SK-N-SH (cell line): ENCODE data around the gene SRM.

Experiments used
- CTCF ChIP-seq: fragments of 200-600 bp; sonication (generic); IDR thresholded peaks from 2 replicates; pipeline ENCODE4 v1.6.1; 2017; ENCODE audit warnings: antibody characterized with exemption, mild to moderate bottlenecking, moderate library complexity
- NRF1 ChIP-seq: IDR thresholded peaks from 2 replicates; pipeline ENCODE4 v1.6.1; 2012; ENCODE audit warnings: low read depth, mild to moderate bottlenecking, low read length
- POLR2AphosphoS5 ChIP-seq: IDR thresholded peaks from 2 replicates; pipeline ENCODE4 v1.6.1; 2012; ENCODE audit warnings: low read depth, low read length
- SIN3A ChIP-seq: IDR thresholded peaks from 2 replicates; pipeline ENCODE4 v1.6.1; 2012; ENCODE audit warnings: low read depth, mild to moderate bottlenecking, low read length, moderate library complexity, borderline replicate concordance
- USF1 ChIP-seq: IDR thresholded peaks from 2 replicates; pipeline ENCODE4 v1.4.0; 2012; ENCODE audit warnings: low read depth, borderline replicate concordance

DNA sequence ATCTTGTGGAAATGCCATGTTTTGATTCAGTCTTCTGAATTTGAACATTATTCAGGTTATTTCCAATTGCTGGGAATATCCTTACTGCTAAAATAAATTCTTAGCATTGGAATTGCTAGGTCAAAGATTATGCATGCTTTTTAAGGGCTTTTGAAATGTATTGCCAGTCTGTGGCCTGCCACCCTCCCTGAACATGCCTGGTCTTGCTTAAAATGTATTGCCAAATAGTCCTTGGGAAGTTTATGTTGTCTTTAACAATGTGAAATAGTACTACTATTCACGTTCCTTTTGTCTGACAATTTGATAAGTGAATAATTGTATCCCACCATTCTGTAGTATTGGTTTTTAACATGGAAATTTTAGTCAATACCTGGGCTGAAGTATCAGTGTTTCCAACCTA is 33.8 kb downstream of the SRM start:
- TF ChIP-seq CTCF (no peak), SIN3A (no peak), NRF1 (no peak), POLR2AphosphoS5 (no peak), USF1 (no peak)
